HepG2 (cell line): Measurements from ENCODE around the gene PPP2R2D. TPM values are rescaled to one million over a fixed set of nuclear protein-coding genes. Genes with fewer than 3 reads are reported as not detected.

Source experiments
- GTF3A ChIP-seq: sonication (generic); formaldehyde crosslinking; conservative IDR thresholded peaks from 2 replicates; pipeline ENCODE4 v1.4.0; 2020; ENCODE audit warnings: mild to moderate bottlenecking, missing genetic modification reagents
- HBP1 ChIP-seq: IDR thresholded peaks from 2 replicates; pipeline ENCODE4 v1.6.1; 2016; ENCODE audit warnings: low read depth, control low read depth
- IKZF5 ChIP-seq: IDR thresholded peaks from 2 replicates; pipeline ENCODE4 v1.6.1; 2018; ENCODE audit warnings: missing genetic modification reagents, mild to moderate bottlenecking, missing compliant biosample characterization
- KAT8 ChIP-seq: IDR thresholded peaks from 2 replicates; pipeline ENCODE4 v1.6.1; 2016; ENCODE audit warnings: missing genetic modification reagents, missing compliant biosample characterization
- KDM2A ChIP-seq: sonication (generic); formaldehyde crosslinking; IDR thresholded peaks from 2 replicates; pipeline ENCODE4 v1.4.0; 2020; ENCODE audit warnings: low read depth, missing genetic modification reagents, borderline replicate concordance
- NRL ChIP-seq: sonication (generic); formaldehyde crosslinking; IDR thresholded peaks from 2 replicates; pipeline ENCODE4 v1.5.0; 2020; ENCODE audit warnings: missing genetic modification reagents, mild to moderate bottlenecking, moderate library complexity, borderline replicate concordance
- ONECUT2 ChIP-seq: sonication (generic); formaldehyde crosslinking; IDR thresholded peaks from 2 replicates; pipeline ENCODE4 v1.4.0; 2020; ENCODE audit warnings: missing genetic modification reagents
- POLR2G ChIP-seq: fragments of 200-400 bp; formaldehyde crosslinking; IDR thresholded peaks from 2 replicates; pipeline ENCODE4 v1.6.1; 2018; ENCODE audit warnings: mild to moderate bottlenecking, low read depth, low read length, moderate library complexity
- RARG ChIP-seq: sonication (generic); formaldehyde crosslinking; IDR thresholded peaks from 2 replicates; pipeline ENCODE4 v1.4.0; 2020; ENCODE audit warnings: low read depth, mild to moderate bottlenecking, missing genetic modification reagents
- SAFB2 ChIP-seq: sonication (generic); formaldehyde crosslinking; IDR thresholded peaks from 2 replicates; pipeline ENCODE4 v1.5.1; 2020; ENCODE audit warnings: missing genetic modification reagents, low read depth, mild to moderate bottlenecking, borderline replicate concordance
- SALL1 ChIP-seq: sonication (generic); formaldehyde crosslinking; IDR thresholded peaks from 2 replicates; pipeline ENCODE4 v1.8.0; 2022; ENCODE audit warnings: mild to moderate bottlenecking, missing genetic modification reagents
- SAP130 ChIP-seq: IDR thresholded peaks from 2 replicates; pipeline ENCODE4 v1.6.1; 2016; ENCODE audit warnings: low read depth
- SATB2 ChIP-seq: sonication (generic); formaldehyde crosslinking; IDR thresholded peaks from 2 replicates; pipeline ENCODE4 v1.5.0; 2020; ENCODE audit warnings: missing genetic modification reagents
- STAT6 ChIP-seq: sonication (generic); formaldehyde crosslinking; IDR thresholded peaks from 2 replicates; pipeline ENCODE4 v1.4.0; 2020; ENCODE audit warnings: missing genetic modification reagents, mild to moderate bottlenecking, borderline replicate concordance
- TEAD3 ChIP-seq: optimal IDR thresholded peaks from 2 replicates; pipeline ENCODE3; 2016; ENCODE audit warnings: borderline replicate concordance
- ZBED4 ChIP-seq: sonication (generic); formaldehyde crosslinking; IDR thresholded peaks from 2 replicates; pipeline ENCODE4 v1.4.0; 2020; ENCODE audit warnings: missing genetic modification reagents, borderline replicate concordance
- ZNF639 ChIP-seq: conservative IDR thresholded peaks from 2 replicates; pipeline ENCODE4 v1.6.1; 2018; ENCODE audit warnings: missing genetic modification reagents
- ZNF788 ChIP-seq: sonication (generic); formaldehyde crosslinking; IDR thresholded peaks from 2 replicates; pipeline ENCODE4 v1.5.0; 2020; ENCODE audit warnings: mild to moderate bottlenecking, missing genetic modification reagents, borderline replicate concordance
- ZSCAN12 ChIP-seq: sonication (generic); formaldehyde crosslinking; IDR thresholded peaks from 2 replicates; pipeline ENCODE4 v1.9.0; 2021; ENCODE audit warnings: mild to moderate bottlenecking, missing genetic modification reagents
- polyA plus RNA-seq, 8 experiments: library from polyadenylated mRNA; depleted of rRNA in 3 of 8; stranded (reverse) in 7 of 8; unstranded in 1 of 8; fragments of >200 nt; fragmentation: Illumina TruSeq in 4 of 8; extraction: Trizol in 4 of 8; gene quantifications; 2 replicates each; pipeline versions ENCODE4 v1.2.1 to v1.2.3, GENCODE V29; 2011 to 2016; ENCODE audit warnings: low read depth in 4 of 8, missing spikeins in 1 of 8, mixed read lengths in 1 of 8; ENCODE audit not compliant: insufficient read depth in 1 of 8
- total RNA-seq, 5 experiments: library from RNA; depleted of rRNA; stranded (reverse); fragments of >200 nt; fragmentation: Illumina TruSeq; extraction: Trizol; gene quantifications; 2 replicates each; pipeline ENCODE4 v1.2.3, GENCODE V29; 2016; ENCODE audit warnings: low read depth in 1 of 5

PPP2R2D gene
- total and polyA plus RNA-seq, 2 of the 13 experiments (the other 11 are each of a cell fraction or from before 2014, with no cell fraction given) = 32.7 to 33.2 TPM

GRCh38 chr10:131980761-131981428 lies 80.1 kb downstream of the PPP2R2D start (continued):
- TF ChIP-seq HBP1 (CRISPR knock-in tag) (0 out of 2 replicates have a peak, but pooled peaks have one; percentile 27), SAFB2 (CRISPR knock-in tag) (0 out of 2 replicates have a peak, but pooled peaks have one; percentile 39), NRL (CRISPR knock-in tag) (peak; percentile 19; the same call in 1 of the 2 replicates), SAP130 (CRISPR knock-in tag) (peak; percentile 68), ONECUT2 (CRISPR knock-in tag) (no peak), POLR2G (peak; percentile 77), KDM2A (CRISPR knock-in tag) (peak; percentile 12; the same call in 1 of the 2 replicates), IKZF5 (peak; percentile 41; the same call in 1 of the 2 replicates), GTF3A (CRISPR knock-in tag) (no peak), ZNF788 (CRISPR knock-in tag) (no peak), SATB2 (no peak), RARG (no peak), ZNF639 (CRISPR knock-in tag) (no peak), KAT8 (CRISPR knock-in tag) (peak; percentile 21; the same call in 1 of the 2 replicates), ZSCAN12 (CRISPR knock-in tag) (no peak), ZBED4 (CRISPR knock-in tag) (no peak), STAT6 (CRISPR knock-in tag) (no peak), SALL1 (CRISPR knock-in tag) (peak; percentile 42), TEAD3 (CRISPR knock-in tag) (peak; percentile 18)
